ENCODE data around the gene LANCL3.

The LANCL3 gene

GRCh38 chrX:37714479-37714878, 143.0 kb downstream of the LANCL3 start:
- H3K27ac ChIP-seq (ENCODE audit: extremely low read depth, low read depth, low read length), result no peak overlapping the region
- no peak overlapping the region for H3K4me3 ChIP-seq (ENCODE audit: low read depth, low read length)
- no peaks in the 10 kb centered on the region for H3K9me3 ChIP-seq (ENCODE audit: control insufficient read depth, insufficient read depth, low read depth, low read length)
- CTCF ChIA-PET, result interaction anchor here (0.6 kb wide), 1 partner anchor 365 kb away, joined by 3 read pairs; the partner anchor contains the start of gene PRRG1
- H3K36me3 ChIP-seq (ENCODE audit: control insufficient read depth in 2 of 2, insufficient read depth in 1 of 2, low read length in 2 of 2), result no peaks in the 10 kb centered on the region
- no peak for TF ChIP-seq ZNF24 (tag by site-specific recombination; IDR thresholded peaks at IDR 0.05)
- no peak for TF ChIP-seq SP7 (tag by site-specific recombination; IDR thresholded peaks at IDR 0.05)
- TF ChIP-seq ZNF473 (tag by site-specific recombination; IDR thresholded peaks at IDR 0.05), result no peak
- no peak for TF ChIP-seq ZNF341 (tag by site-specific recombination; IDR thresholded peaks at IDR 0.05; ENCODE audit: low read depth)
- TF ChIP-seq SALL2 (tag by site-specific recombination; IDR thresholded peaks at IDR 0.05; ENCODE audit: borderline replicate concordance), result no peak
- TF ChIP-seq WT1 (tag by site-specific recombination; IDR thresholded peaks at IDR 0.05), result no peak
- TF ChIP-seq TSHZ1 (tag by site-specific recombination; IDR thresholded peaks at IDR 0.05; ENCODE audit: borderline replicate concordance), result no peak
- TF ChIP-seq ZNF404 (tag by site-specific recombination; IDR thresholded peaks at IDR 0.05), result no peak
- no peak for TF ChIP-seq PBX3 (CRISPR knock-in tag; IDR thresholded peaks at IDR 0.05)
- TF ChIP-seq ZNF112 (tag by site-specific recombination; IDR thresholded peaks at IDR 0.05), result no peak
- TF ChIP-seq ZNF645 (tag by site-specific recombination; IDR thresholded peaks at IDR 0.05), result no peak
- TF ChIP-seq ZNF558 (tag by site-specific recombination; IDR thresholded peaks at IDR 0.05), result no peak
- TF ChIP-seq ZNF202 (tag by site-specific recombination; IDR thresholded peaks at IDR 0.05; ENCODE audit: borderline replicate concordance), result no peak
- no peak for TF ChIP-seq ZXDB (tag by site-specific recombination; IDR thresholded peaks at IDR 0.05)
- TF ChIP-seq ZNF302 (tag by site-specific recombination; IDR thresholded peaks at IDR 0.05; ENCODE audit: low read depth), result no peak
- TF ChIP-seq ZNF221 (tag by site-specific recombination; IDR thresholded peaks at IDR 0.05; ENCODE audit: borderline replicate concordance), result no peak
- no peak for TF ChIP-seq ZNF560 (tag by site-specific recombination; IDR thresholded peaks at IDR 0.05; ENCODE audit: borderline replicate concordance)
- TF ChIP-seq ZNF629 (tag by site-specific recombination; IDR thresholded peaks at IDR 0.05), result no peak
- POLR2A ChIA-PET, result no interaction called here
- no peaks in the 10 kb centered on the region for H3K4me1 ChIP-seq (ENCODE audit: control insufficient read depth, insufficient read depth, low read length)

- Histone ChIP-seq H3K9me3 (ENCODE audit: control insufficient read depth, insufficient read depth, low read depth, low read length) (no peaks in the 10 kb centered on the region), H3K27ac (ENCODE audit: extremely low read depth, low read depth, low read length) (no peak overlapping the region), H3K36me3 (ENCODE audit: control insufficient read depth in 2 of 2, insufficient read depth in 1 of 2, low read length in 2 of 2) (no peaks in the 10 kb centered on the region), H3K4me3 (ENCODE audit: low read depth, low read length) (no peak overlapping the region), H3K4me1 (ENCODE audit: control insufficient read depth, insufficient read depth, low read length) (no peaks in the 10 kb centered on the region)
- ChIA-PET POLR2A (no interaction called here), CTCF (interaction anchor here (0.5 kb wide), 1 partner anchor 1274 kb away, joined by 3 read pairs; no protein-coding TSS in a partner anchor)
- no peak for TF ChIP-seq ZNF692 (tag by site-specific recombination; IDR thresholded peaks at IDR 0.05)
- TF ChIP-seq ZNF544 (tag by site-specific recombination; IDR thresholded peaks at IDR 0.05), result no peak
- TF ChIP-seq REPIN1 (tag by site-specific recombination; IDR thresholded peaks at IDR 0.05; ENCODE audit: low read depth), result no peak
- TF ChIP-seq ZNF473 (tag by site-specific recombination; IDR thresholded peaks at IDR 0.05), result no peak
- TF ChIP-seq ZNF449 (tag by site-specific recombination; IDR thresholded peaks at IDR 0.05), result no peak
- no peak for TF ChIP-seq ZIC2 (tag by site-specific recombination; IDR thresholded peaks at IDR 0.05)
- no peak for TF ChIP-seq ZNF354C (tag by site-specific recombination; IDR thresholded peaks at IDR 0.05; ENCODE audit: borderline replicate concordance, low read depth)
- TF ChIP-seq ZNF558 (tag by site-specific recombination; IDR thresholded peaks at IDR 0.05), result no peak
- TF ChIP-seq ZNF362 (tag by site-specific recombination; IDR thresholded peaks at IDR 0.05), result no peak
- TF ChIP-seq ZBTB21 (tag by site-specific recombination; IDR thresholded peaks at IDR 0.05), result no peak
- no peak for TF ChIP-seq ZNF629 (tag by site-specific recombination; IDR thresholded peaks at IDR 0.05)
Observed at GRCh38 chrX:37716602-37717001, 145.1 kb downstream of the LANCL3 start.

All from HEK293 (cell line).